HCT116 (cell line): Measurements from ENCODE around the gene SMIM44. TPM values are rescaled to one million over a fixed set of nuclear protein-coding genes. Genes with fewer than 3 reads are reported as not detected.

Experiments used
- ATAC-seq: fragments of 200-7000 bp; cut with Tn5 transposase; 2 replicates; pipeline ENCODE4 v1.9.1; 2020; ENCODE audit warnings: mild to moderate bottlenecking, moderate library complexity
- BruUV-seq: library from RNA; stranded (reverse); fragments of 400-500 nt; replicated peaks from 2 replicates; lab custom pipeline; 2021; lab: Mats Ljungman, UMichigan
- CTCF ChIA-PET: fragments of 300-600 bp; sonication (Branson Sonifier 250); formaldehyde crosslinking; loops from one replicate; lab custom pipeline; 2021; ENCODE audit warnings: antibody characterized with exemption; lab: Charles Lee
- POLR2A ChIA-PET: fragments of 300-600, 350-600 bp; sonication (Branson Sonifier 250); formaldehyde crosslinking; loops from one replicate; lab custom pipeline; 2021; ENCODE audit warnings: antibody characterized with exemption; lab: Charles Lee
- RAD21 ChIA-PET, 2 experiments: fragments of 300-600 bp; sonication (Branson Sonifier 250); formaldehyde crosslinking; loops; one replicate each; lab custom pipeline; 2023; ENCODE audit warnings: low total read pairs in 2 of 2; ENCODE audit not compliant: uncharacterized antibody in 2 of 2, unreplicated experiment in 2 of 2, low non-redundant PET in 1 of 2; lab: Charles Lee
- DNase-seq: peaks from one replicate; pipeline ENCODE4 v3.0.0-alpha.2; 2010; ENCODE audit warnings: low read depth, low spot score
- H2AFZ ChIP-seq: fragments of 200-600 bp; shearing (Covaris generic), sonication (generic); 2 replicates; pipeline ENCODE4 v1.6.1; 2017; ENCODE audit warnings: low read depth, mixed run types, mixed read lengths, antibody characterized with exemption, low read length; ENCODE audit not compliant: poor library complexity, severe bottlenecking
- H3K27ac ChIP-seq: 2 replicates; pipeline ENCODE4 v1.5.1; 2012; ENCODE audit warnings: low read depth, low read length
- H3K27me3 ChIP-seq: fragments of 200-600 bp; sonication (generic); 2 replicates; pipeline ENCODE4 v1.6.1; 2016; ENCODE audit warnings: mixed run types, low read length, mixed read lengths; ENCODE audit not compliant: insufficient read depth
- H3K36me3 ChIP-seq, 2 experiments: fragments of 200-500 bp in 1 of 2; fragments of 200-600 bp in 1 of 2; sonication (Bioruptor generic) in 1 of 2; sonication (generic) in 1 of 2; 2 replicates each; pipeline versions ENCODE4 v1.5.1 to v1.6.1; 2014 to 2016; ENCODE audit warnings: low read length in 2 of 2, inconsistent platforms in 1 of 2, mixed read lengths in 1 of 2, mixed run types in 1 of 2; ENCODE audit not compliant: insufficient read depth in 2 of 2, control insufficient read depth in 1 of 2
- H3K4me1 ChIP-seq, 2 experiments: fragments of 200-600 bp in 1 of 2; sonication (generic) in 1 of 2; 2 replicates each; pipeline versions ENCODE4 v1.5.1 to v1.6.1; 2012 to 2017; ENCODE audit warnings: low read length in 2 of 2, inconsistent platforms in 1 of 2, mild to moderate bottlenecking in 1 of 2, mixed read lengths in 1 of 2, mixed run types in 1 of 2, moderate library complexity in 1 of 2; ENCODE audit not compliant: insufficient read depth in 2 of 2, control insufficient read depth in 1 of 2
- H3K4me2 ChIP-seq: fragments of 200-600 bp; sonication (generic); 2 replicates; pipeline ENCODE4 v1.6.1; 2017; ENCODE audit warnings: mixed run types, low read length, mixed read lengths
- H3K4me3 ChIP-seq, 2 experiments: fragments of 200-600 bp in 1 of 2; sonication (generic) in 1 of 2; replicated peaks in 1 of 2; 2 replicates each; pipeline ENCODE4 v1.5.1; 2011 to 2016; ENCODE audit warnings: low read length in 2 of 2, control low read depth in 1 of 2, low read depth in 1 of 2, mild to moderate bottlenecking in 1 of 2, mixed read lengths in 1 of 2, mixed run types in 1 of 2
- H3K79me2 ChIP-seq: fragments of 200-600 bp; sonication (generic); 2 replicates; pipeline ENCODE4 v1.6.1; 2017; ENCODE audit warnings: mild to moderate bottlenecking, mixed run types, low read length, moderate library complexity, mixed read lengths; ENCODE audit not compliant: insufficient read depth
- H3K9ac ChIP-seq: fragments of 200-600 bp; sonication (generic); 2 replicates; pipeline ENCODE4 v1.6.1; 2016; ENCODE audit warnings: low read length, mixed read lengths
- H3K9me2 ChIP-seq: fragments of 200-600 bp; sonication (generic), shearing (Covaris generic); 2 replicates; pipeline ENCODE4 v1.6.1; 2017; ENCODE audit warnings: mixed run types, mild to moderate bottlenecking, moderate library complexity; ENCODE audit not compliant: insufficient read depth
- H3K9me3 ChIP-seq, 2 experiments: fragments of 200-500 bp in 1 of 2; fragments of 200-600 bp in 1 of 2; sonication (Bioruptor generic) in 1 of 2; sonication (generic) in 1 of 2; 2 replicates each; pipeline ENCODE4 v1.6.1; 2014 to 2017; ENCODE audit warnings: low read length in 2 of 2, mixed read lengths in 2 of 2, inconsistent platforms in 1 of 2, low read depth in 1 of 2, mild to moderate bottlenecking in 1 of 2, mixed run types in 1 of 2, moderate library complexity in 1 of 2; ENCODE audit not compliant: control insufficient read depth in 1 of 2, insufficient read depth in 1 of 2
- H4K20me1 ChIP-seq: fragments of 200-600 bp; sonication (generic), shearing (Covaris generic); 2 replicates; pipeline ENCODE4 v1.6.1; 2017; ENCODE audit warnings: mixed run types, mild to moderate bottlenecking, moderate library complexity; ENCODE audit not compliant: insufficient read depth
- CBX3 ChIP-seq: IDR thresholded peaks from 2 replicates; pipeline ENCODE4 v1.6.1; 2012; ENCODE audit warnings: low read depth
- SRF ChIP-seq: IDR thresholded peaks from 2 replicates; pipeline ENCODE4 v1.6.1; 2012; ENCODE audit warnings: low read depth
- TCF7L2 ChIP-seq: IDR thresholded peaks from 2 replicates; pipeline ENCODE4 v1.7.0; 2011; ENCODE audit warnings: borderline replicate concordance, inconsistent platforms; ENCODE audit not compliant: insufficient read depth, insufficient read length; ENCODE audit errors: extremely low read depth
- intact Hi-C: fragments of 100-400 bp; cut with micrococcal nuclease; formaldehyde crosslinking; loops from 2 replicates; pipeline ENCODE4 v1.10.0; 2022
- total RNA-seq: library from RNA; stranded (reverse); gene quantifications from one replicate; pipeline ENCODE4 v1.2.1, GENCODE V29; 2021; ENCODE audit not compliant: unreplicated experiment
- TF ChIP-seq, protein P1 (sequence below): IDR thresholded peaks from 2 replicates; pipeline ENCODE4 v1.6.1; 2012; ENCODE audit warnings: low read depth

Gene SMIM44
- total RNA-seq, 1 experiment from 2014 or later: not detected

DNA sequence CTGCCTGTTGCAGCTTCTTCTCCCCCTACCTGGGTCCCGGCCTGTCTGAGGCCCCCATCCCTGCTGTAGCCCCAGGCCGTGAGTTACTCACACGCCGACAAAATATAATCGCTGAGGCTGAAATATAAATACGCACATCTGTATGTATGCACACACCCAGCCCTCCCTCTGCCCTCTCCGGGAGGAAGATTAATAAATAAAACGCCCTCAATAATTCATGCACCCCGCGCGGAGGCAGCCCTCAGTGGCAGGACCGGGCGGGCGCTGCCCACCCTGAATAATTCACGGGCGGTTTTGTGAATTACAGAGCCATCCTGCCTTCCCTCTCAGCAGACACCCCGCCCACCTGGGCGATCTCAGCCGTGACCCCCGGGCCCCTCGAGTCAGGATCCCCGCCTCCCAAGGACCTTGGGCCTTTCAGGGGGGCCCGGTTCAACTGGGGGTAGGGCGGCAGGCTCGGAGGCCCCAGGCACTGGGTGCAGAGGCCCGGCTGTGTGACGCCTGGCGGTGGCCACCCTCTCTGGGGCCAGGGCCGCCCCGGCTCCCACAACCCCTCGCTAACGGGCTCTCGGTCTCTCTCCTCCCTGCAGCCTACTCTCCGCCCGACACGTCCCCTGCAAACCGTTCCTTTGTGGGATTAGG is 27.2 kb downstream of the SMIM44 start:
- intact Hi-C loops: no loop called here
- Histone ChIP-seq H3K27me3 (no peaks in the 10 kb centered on the region), H3K27ac (no peak overlapping the region), H3K4me3 (no peak overlapping the region), H3K36me3 (peaks cover 11 to 33% of the 10 kb centered on the region in 2 experiments), H3K9me2 (no peaks in the 10 kb centered on the region), H3K79me2 (peaks cover 11% of the 10 kb centered on the region; the same call in 1 of the 2 replicates), H2AFZ (no peak overlapping the region), H3K9me3 (no peaks in the 10 kb centered on the region), H4K20me1 (peaks cover 3% of the 10 kb centered on the region; the same call in 1 of the 2 replicates), H3K9ac (no peak overlapping the region), H3K4me1 (no peaks in the 10 kb centered on the region), H3K4me2 (no peak overlapping the region)
- ATAC-seq: no peak
- ChIA-PET POLR2A (no interaction called here), RAD21 (no interaction called here), CTCF (no interaction called here)
- no TSS peak for BruUV-seq
- no peak for TF ChIP-seq SRF
- no peak for TF ChIP-seq TCF7L2
- DNase-seq: no peak

DNA sequence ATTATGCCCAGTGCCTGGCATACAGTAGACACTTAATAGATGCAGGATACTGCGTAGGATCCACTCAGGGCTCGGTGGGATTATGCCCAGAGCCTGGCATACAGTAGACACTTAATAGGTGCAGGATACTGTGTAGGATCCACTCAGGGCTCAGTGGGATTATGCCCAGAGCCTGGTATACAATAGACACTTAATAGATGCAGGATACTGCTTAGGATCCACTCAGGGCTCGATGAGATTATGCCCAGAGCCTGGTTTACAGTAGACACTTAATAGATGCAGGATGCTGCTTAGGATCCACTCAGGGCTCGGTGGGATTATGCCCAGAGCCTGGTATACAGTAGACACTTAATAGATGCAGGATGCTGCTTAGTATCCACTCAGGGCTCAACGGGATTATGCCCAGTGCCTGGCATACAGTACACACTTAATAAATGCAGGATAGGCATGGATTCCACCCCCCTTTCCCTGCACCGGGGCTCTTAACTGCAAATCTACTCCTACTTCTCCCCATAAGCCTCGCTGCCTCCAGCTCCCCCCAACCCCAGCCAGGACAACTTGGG is 27.8 kb downstream of the SMIM44 start:
- ATAC-seq: no peak
- TF ChIP-seq CBX3 (no peak), SRF (no peak)
- TF ChIP-seq, protein P1, sequence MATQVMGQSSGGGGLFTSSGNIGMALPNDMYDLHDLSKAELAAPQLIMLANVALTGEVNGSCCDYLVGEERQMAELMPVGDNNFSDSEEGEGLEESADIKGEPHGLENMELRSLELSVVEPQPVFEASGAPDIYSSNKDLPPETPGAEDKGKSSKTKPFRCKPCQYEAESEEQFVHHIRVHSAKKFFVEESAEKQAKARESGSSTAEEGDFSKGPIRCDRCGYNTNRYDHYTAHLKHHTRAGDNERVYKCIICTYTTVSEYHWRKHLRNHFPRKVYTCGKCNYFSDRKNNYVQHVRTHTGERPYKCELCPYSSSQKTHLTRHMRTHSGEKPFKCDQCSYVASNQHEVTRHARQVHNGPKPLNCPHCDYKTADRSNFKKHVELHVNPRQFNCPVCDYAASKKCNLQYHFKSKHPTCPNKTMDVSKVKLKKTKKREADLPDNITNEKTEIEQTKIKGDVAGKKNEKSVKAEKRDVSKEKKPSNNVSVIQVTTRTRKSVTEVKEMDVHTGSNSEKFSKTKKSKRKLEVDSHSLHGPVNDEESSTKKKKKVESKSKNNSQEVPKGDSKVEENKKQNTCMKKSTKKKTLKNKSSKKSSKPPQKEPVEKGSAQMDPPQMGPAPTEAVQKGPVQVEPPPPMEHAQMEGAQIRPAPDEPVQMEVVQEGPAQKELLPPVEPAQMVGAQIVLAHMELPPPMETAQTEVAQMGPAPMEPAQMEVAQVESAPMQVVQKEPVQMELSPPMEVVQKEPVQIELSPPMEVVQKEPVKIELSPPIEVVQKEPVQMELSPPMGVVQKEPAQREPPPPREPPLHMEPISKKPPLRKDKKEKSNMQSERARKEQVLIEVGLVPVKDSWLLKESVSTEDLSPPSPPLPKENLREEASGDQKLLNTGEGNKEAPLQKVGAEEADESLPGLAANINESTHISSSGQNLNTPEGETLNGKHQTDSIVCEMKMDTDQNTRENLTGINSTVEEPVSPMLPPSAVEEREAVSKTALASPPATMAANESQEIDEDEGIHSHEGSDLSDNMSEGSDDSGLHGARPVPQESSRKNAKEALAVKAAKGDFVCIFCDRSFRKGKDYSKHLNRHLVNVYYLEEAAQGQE: no peak
- no peak for DNase-seq
- Histone ChIP-seq H3K27me3 (no peaks in the 10 kb centered on the region), H3K4me1 (peaks cover 0 to 4% of the 10 kb centered on the region in 2 experiments; a peak in 1 of 4 replicates), H3K36me3 (peaks cover 13 to 39% of the 10 kb centered on the region in 2 experiments), H3K27ac (no peak overlapping the region), H4K20me1 (peaks cover 3% of the 10 kb centered on the region; the same call in 1 of the 2 replicates), H3K4me2 (no peak overlapping the region), H2AFZ (no peak overlapping the region), H3K9me2 (no peaks in the 10 kb centered on the region), H3K9ac (no peak overlapping the region), H3K9me3 (no peaks in the 10 kb centered on the region), H3K79me2 (peaks cover 11% of the 10 kb centered on the region; the same call in 1 of the 2 replicates), H3K4me3 (no peak overlapping the region)
- CTCF ChIA-PET: no interaction called here
- POLR2A ChIA-PET: no interaction called here
- intact Hi-C loops: no loop called here
- RAD21 ChIA-PET: no interaction called here
- BruUV-seq: no TSS peak
